Sigmoid colon (tissue), 7 donors: ENCODE results near the gene SLC1A3. TPM values are rescaled to one million over a fixed set of nuclear protein-coding genes. Genes with fewer than 3 reads are reported as not detected.

Experiments
- DNase-seq: peaks from one replicate; pipeline ENCODE4 v3.0.0-alpha.2; 2019
- H3K27ac ChIP-seq, 4 donors: fragments of 200-600 bp; sonication (generic); one replicate each; pipeline ENCODE4 v1.5.1; 2016 to 2019; ENCODE audit warnings: mild to moderate bottlenecking in 1 of 4
- H3K27me3 ChIP-seq, 3 donors: fragments of 200-600 bp; sonication (generic); one replicate each; pipeline ENCODE4 v1.5.1; 2019; ENCODE audit warnings: mild to moderate bottlenecking in 1 of 3
- H3K36me3 ChIP-seq, 4 donors: fragments of 200-600 bp; sonication (generic); one replicate each; pipeline ENCODE4 v1.5.1; 2016 to 2019
- H3K4me1 ChIP-seq, 4 donors: fragments of 200-600 bp; sonication (generic); one replicate each; pipeline ENCODE4 v1.5.1; 2017 to 2019
- H3K4me3 ChIP-seq, 4 donors: fragments of 200-600 bp; sonication (generic); one replicate each; pipeline ENCODE4 v1.5.1; 2017 to 2019; ENCODE audit warnings: mild to moderate bottlenecking in 2 of 4, moderate library complexity in 1 of 4
- H3K9me3 ChIP-seq, 4 donors: fragments of 200-600 bp in 3 of 4; sonication (generic) in 3 of 4; one replicate each; pipeline versions ENCODE4 v1.5.1 to v1.6.1; 2013 to 2019
- EP300 ChIP-seq, 4 donors: sonication (generic); formaldehyde crosslinking; IDR thresholded peaks; one replicate each; pipeline ENCODE4 v1.6.1; 2017; ENCODE audit warnings: antibody characterized with exemption in 4 of 4
- POLR2A ChIP-seq, 2 donors: fragments of 450-650 bp; IDR thresholded peaks; one replicate each; pipeline ENCODE4 v1.6.1; 2016; ENCODE audit warnings: antibody characterized with exemption in 2 of 2, mild to moderate bottlenecking in 2 of 2, moderate library complexity in 2 of 2
- POLR2AphosphoS5 ChIP-seq, 4 donors: sonication (generic); formaldehyde crosslinking; IDR thresholded peaks; one replicate each; pipeline ENCODE4 v1.6.1; 2017; ENCODE audit warnings: antibody characterized with exemption in 4 of 4
- WGBS, 2 donors: extraction: QIAGEN DNeasy Blood & Tissue Kit; methylation state at CpG; one replicate each; pipeline ENCODE4 v1.1.7; 2013; 5-methylcytosine and 5-hydroxymethylcytosine counted together
- intact Hi-C: fragments of 100-400 bp; cut with DNase I; formaldehyde crosslinking; loops from one replicate; pipeline ENCODE4 v1.15.1; 2023
- polyA plus RNA-seq, 3 donors: library from polyadenylated mRNA; stranded (reverse); fragments of 200-250 nt; gene quantifications; one replicate each; pipeline ENCODE4 v1.2.3, GENCODE V29; 2013
- total RNA-seq, 4 donors: library from RNA; depleted of rRNA; stranded (reverse); fragments of >200 nt; gene quantifications; one replicate each; pipeline ENCODE4 v1.1.0, GENCODE V29; 2016
- TF ChIP-seq, protein P1 (sequence below), 4 experiments: fragments of 450-650 bp in 3 of 4; fragments of 200-600 bp in 1 of 4; IDR thresholded peaks; one replicate each; pipeline ENCODE4 v1.5.1; 2016 to 2019; ENCODE audit warnings: antibody characterized with exemption in 4 of 4, mild to moderate bottlenecking in 3 of 4, moderate library complexity in 2 of 4
- donor health status: healthy with polysubstance abuse.
- donor health status: Bipolar disorder and iron deficiency.
- donor health status: healthy.

The SLC1A3 gene
- total and polyA plus RNA-seq, 7 donors = 1.8 to 23.6 (median 16.8) TPM

DNA sequence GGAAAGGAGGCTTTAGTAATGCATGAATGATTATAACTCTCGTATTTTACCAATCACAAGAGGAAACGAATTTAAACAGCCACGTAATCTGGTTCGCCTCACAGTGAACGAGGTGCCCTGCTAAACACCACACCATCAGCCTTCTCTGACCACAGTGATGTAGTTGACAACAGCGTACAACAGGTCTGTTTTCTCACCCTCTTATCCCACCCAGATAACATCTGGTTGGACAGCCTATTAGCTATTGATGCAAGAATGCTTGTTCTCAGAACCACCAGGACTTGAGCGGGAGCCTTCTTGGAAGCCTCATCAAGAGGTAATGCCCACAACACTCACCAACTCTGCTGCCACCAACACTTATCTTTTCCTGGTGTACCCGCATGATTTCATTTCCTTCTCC lies 23.3 kb downstream of the SLC1A3 start:
- no peak for DNase-seq
- Histone ChIP-seq H3K27ac (no peak overlapping the region), H3K4me1 (no peaks in the 10 kb centered on the region), H3K9me3 (no peaks in the 10 kb centered on the region), H3K36me3 (no peaks in the 10 kb centered on the region), H3K4me3 (no peak overlapping the region), H3K27me3 (no peaks in the 10 kb centered on the region)
- 85 to 86% methylated on average over 8 of the region's 8 CpGs for WGBS, 2 donors
- no peak for TF ChIP-seq EP300 (IDR thresholded peaks at IDR 0.05)
- no peak for TF ChIP-seq POLR2A (IDR thresholded peaks at IDR 0.05)
- TF ChIP-seq, protein P1, sequence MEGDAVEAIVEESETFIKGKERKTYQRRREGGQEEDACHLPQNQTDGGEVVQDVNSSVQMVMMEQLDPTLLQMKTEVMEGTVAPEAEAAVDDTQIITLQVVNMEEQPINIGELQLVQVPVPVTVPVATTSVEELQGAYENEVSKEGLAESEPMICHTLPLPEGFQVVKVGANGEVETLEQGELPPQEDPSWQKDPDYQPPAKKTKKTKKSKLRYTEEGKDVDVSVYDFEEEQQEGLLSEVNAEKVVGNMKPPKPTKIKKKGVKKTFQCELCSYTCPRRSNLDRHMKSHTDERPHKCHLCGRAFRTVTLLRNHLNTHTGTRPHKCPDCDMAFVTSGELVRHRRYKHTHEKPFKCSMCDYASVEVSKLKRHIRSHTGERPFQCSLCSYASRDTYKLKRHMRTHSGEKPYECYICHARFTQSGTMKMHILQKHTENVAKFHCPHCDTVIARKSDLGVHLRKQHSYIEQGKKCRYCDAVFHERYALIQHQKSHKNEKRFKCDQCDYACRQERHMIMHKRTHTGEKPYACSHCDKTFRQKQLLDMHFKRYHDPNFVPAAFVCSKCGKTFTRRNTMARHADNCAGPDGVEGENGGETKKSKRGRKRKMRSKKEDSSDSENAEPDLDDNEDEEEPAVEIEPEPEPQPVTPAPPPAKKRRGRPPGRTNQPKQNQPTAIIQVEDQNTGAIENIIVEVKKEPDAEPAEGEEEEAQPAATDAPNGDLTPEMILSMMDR (IDR thresholded peaks at IDR 0.05) = no peak
- no peak for TF ChIP-seq POLR2AphosphoS5 (IDR thresholded peaks at IDR 0.05)
- intact Hi-C loops = no loop called here

DNA sequence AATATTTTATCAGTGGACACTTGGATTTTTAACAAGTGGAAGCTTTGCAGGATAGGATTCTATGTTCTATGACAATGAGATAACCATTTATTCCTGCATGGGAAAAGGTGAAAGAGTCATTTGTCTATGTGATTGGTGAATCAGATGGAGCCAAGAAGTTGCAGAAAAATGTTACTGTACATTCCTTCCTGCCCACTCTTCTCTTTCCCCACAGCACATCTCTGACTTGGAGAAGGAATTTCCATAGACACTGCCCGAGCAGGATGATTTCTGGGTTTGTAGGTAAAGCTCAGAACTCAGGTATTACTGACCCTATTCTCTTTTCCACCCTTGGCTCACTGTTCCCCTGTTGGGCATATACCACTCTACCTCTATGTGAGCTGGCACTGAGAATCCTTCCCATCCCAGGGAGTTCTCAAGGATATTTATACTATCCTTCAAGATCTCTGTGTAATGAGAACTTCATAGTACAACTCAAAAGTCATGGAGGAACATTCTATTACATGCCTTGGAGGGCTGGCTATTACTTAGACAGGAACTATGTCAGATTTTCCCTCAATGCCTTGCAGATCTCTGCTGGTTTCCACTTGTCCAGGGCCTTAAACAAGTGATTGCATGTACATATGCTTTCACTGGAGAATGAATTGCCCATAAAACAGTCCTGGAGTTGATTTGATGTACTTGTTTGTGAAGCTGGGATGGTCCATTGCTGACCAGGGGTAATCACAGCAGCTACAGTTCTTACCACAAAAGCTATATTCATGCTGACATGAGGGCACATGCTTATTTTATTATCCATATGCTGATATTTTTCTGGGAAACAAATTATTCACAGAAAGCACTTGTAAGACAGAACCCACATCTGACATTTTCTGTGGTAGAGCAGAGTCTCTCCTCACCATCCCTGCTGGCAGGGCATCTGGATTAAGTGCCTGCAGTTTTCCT lies 24.1 kb downstream of the SLC1A3 start:
- Histone ChIP-seq H3K4me1 (no peaks in the 10 kb centered on the region), H3K4me3 (no peak overlapping the region), H3K27ac (no peak overlapping the region), H3K27me3 (no peaks in the 10 kb centered on the region), H3K36me3 (no peaks in the 10 kb centered on the region), H3K9me3 (no peaks in the 10 kb centered on the region)
- TF ChIP-seq, protein P1 (IDR thresholded peaks at IDR 0.05) = no peak
- no peak for TF ChIP-seq EP300 (IDR thresholded peaks at IDR 0.05)
- TF ChIP-seq POLR2A (IDR thresholded peaks at IDR 0.05) = no peak
- no peak for TF ChIP-seq POLR2AphosphoS5 (IDR thresholded peaks at IDR 0.05)
- no peak for DNase-seq
- WGBS, 2 donors = 51 to 77% methylated on average over 1 of the region's 1 CpG
- intact Hi-C loops = no loop called here

DNA sequence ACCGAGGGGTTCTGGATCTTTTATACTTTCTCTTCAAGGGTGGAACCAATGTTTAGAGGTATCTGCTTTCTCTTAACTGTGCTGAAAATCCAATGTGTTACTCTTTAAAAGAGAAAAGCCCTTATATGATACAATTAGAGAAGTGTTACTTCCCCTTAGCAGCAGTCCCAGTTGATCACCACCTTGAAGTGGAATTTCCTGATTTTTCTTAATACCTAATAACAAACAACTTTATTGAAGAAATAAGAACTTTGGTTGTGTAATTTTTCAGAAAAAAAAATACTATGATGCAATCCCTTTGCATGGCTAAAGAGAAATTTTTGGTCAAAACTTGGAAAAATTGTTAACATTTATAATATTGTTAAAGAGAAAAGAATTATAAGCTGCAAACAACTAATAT lies 24.7 kb downstream of the SLC1A3 start:
- intact Hi-C loops = no loop called here
- no peak for DNase-seq
- Histone ChIP-seq H3K27me3 (no peaks in the 10 kb centered on the region), H3K36me3 (no peaks in the 10 kb centered on the region), H3K9me3 (no peaks in the 10 kb centered on the region), H3K4me1 (no peaks in the 10 kb centered on the region), H3K4me3 (no peak overlapping the region), H3K27ac (no peak overlapping the region)
- 27 to 49% methylated on average over 1 of the region's 1 CpG for WGBS, 2 donors
- TF ChIP-seq POLR2AphosphoS5 (IDR thresholded peaks at IDR 0.05) (no peak), POLR2A (IDR thresholded peaks at IDR 0.05) (no peak), EP300 (IDR thresholded peaks at IDR 0.05) (no peak)
- TF ChIP-seq, protein P1 (IDR thresholded peaks at IDR 0.05) = no peak

DNA sequence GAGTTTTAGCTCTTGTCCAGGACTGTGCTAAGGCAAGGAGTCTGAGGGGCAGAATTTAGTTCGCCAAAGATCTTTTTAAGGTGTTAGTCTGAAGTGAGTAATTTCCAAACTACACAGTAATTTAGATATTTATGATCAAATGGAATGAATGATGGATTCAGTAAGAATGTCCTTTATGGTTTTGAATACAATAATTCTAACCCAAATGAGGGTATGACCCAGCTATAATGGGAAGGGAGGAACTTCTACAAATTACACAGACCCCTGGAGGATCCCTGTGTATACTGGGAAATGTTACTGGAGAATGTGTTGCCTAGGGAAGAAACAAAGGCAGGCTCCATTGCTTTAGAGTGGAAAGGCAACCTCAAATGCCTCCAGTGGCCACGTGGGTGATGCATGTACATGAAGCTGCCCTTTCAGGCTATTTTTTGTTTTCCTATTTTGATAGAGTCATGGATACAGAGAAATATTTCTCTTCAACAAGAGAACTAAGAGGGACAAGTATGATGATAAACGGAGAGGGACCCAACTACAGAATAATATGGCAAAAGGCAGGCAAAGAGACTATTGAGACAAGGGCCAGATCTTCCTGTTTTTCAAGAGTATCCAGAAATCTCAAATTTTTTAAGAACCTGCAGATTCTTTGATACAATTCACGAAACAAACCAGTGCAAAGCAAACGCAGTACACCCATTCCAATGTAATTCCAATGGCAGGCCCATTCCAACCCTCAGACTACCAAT lies 25.4 kb downstream of the SLC1A3 start:
- intact Hi-C loops = no loop called here
- Histone ChIP-seq H3K27me3 (no peaks in the 10 kb centered on the region), H3K9me3 (no peaks in the 10 kb centered on the region), H3K4me1 (no peaks in the 10 kb centered on the region), H3K4me3 (no peak overlapping the region), H3K36me3 (no peaks in the 10 kb centered on the region), H3K27ac (no peak overlapping the region)
- TF ChIP-seq, protein P1 (IDR thresholded peaks at IDR 0.05) = no peak
- TF ChIP-seq POLR2A (IDR thresholded peaks at IDR 0.05) (no peak), EP300 (IDR thresholded peaks at IDR 0.05) (no peak), POLR2AphosphoS5 (IDR thresholded peaks at IDR 0.05) (no peak)
- 42 to 61% methylated on average over 5 of the region's 5 CpGs for WGBS, 2 donors
- DNase-seq = no peak
